Cardiac muscle cell (in vitro differentiated cells and primary cell): ENCODE measurements around the gene ARHGEF28. TPM values are rescaled to one million over a fixed set of nuclear protein-coding genes. Genes with fewer than 3 reads are reported as not detected.

Experiments
- DNase-seq, 2 donors: peaks; one replicate each; pipeline versions ENCODE4 v3.0.0 to v3.0.0-alpha.2; 2010 to 2017; ENCODE audit warnings: low read depth in 1 of 2, low spot score in 1 of 2
- H3K27ac ChIP-seq: fragments of 200-600 bp; sonication (generic); 2 replicates; pipeline ENCODE4 v1.5.1; 2016
- H3K27me3 ChIP-seq: fragments of 200-600 bp; sonication (generic); 2 replicates; pipeline ENCODE4 v1.6.0; 2016; ENCODE audit warnings: control low read depth
- H3K36me3 ChIP-seq: fragments of 200-600 bp; sonication (generic); 2 replicates; pipeline ENCODE4 v1.5.1; 2016; ENCODE audit warnings: control low read depth
- H3K4me1 ChIP-seq: fragments of 200-600 bp; sonication (generic); 2 replicates; pipeline ENCODE4 v1.8.1; 2017; ENCODE audit warnings: low read depth, mild to moderate bottlenecking, mixed run types
- H3K4me3 ChIP-seq: fragments of 200-600 bp; sonication (generic); 2 replicates; pipeline ENCODE4 v1.5.1; 2016; ENCODE audit warnings: mild to moderate bottlenecking
- H3K9me3 ChIP-seq: fragments of 200-600 bp; sonication (generic); 2 replicates; pipeline ENCODE4 v1.5.1; 2017; ENCODE audit warnings: low read depth, mild to moderate bottlenecking, control low read depth
- polyA plus RNA-seq: library from polyadenylated mRNA; unstranded; fragments of >200 nt; fragmentation: Nextera tagmentation; extraction: Ambion mirVana; gene quantifications from 2 replicates; pipeline ENCODE4 v1.2.1, GENCODE V29; 2016
- total RNA-seq: library from RNA; depleted of rRNA; stranded (reverse); fragments of >200 nt; gene quantifications from 2 replicates; pipeline ENCODE4 v1.2.3, GENCODE V29; 2016
- TF ChIP-seq, protein P1 (sequence below): IDR thresholded peaks from 2 replicates; pipeline ENCODE4 v1.5.1; 2012; ENCODE audit warnings: low read depth, mild to moderate bottlenecking, low read length

Gene ARHGEF28
- total and polyA plus RNA-seq, 2 experiments from 2014 or later: 0.30 TPM; not detected in 1

DNA sequence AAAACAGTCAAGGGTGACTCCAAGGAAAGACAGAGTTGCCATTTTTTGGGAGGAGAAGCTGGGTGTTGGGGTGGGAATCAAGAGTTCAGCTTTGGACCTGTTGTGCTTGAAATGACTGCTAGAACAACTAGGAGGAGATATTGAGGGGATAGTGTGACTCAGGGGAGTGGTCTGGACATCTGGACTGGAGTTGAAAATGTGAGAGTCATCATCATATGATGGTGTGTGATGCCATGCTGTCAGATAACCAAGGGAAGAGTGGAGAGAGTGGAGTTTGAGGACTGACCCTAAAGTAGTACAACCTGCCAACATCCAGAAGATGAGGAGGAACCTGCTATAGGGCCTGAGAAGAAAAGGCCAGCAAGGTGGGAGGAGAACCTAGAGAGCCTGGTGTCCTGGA lies 199.7 kb downstream of the ARHGEF28 start:
- Histone ChIP-seq H3K27ac (no peak overlapping the region), H3K4me3 (no peak overlapping the region)

DNA sequence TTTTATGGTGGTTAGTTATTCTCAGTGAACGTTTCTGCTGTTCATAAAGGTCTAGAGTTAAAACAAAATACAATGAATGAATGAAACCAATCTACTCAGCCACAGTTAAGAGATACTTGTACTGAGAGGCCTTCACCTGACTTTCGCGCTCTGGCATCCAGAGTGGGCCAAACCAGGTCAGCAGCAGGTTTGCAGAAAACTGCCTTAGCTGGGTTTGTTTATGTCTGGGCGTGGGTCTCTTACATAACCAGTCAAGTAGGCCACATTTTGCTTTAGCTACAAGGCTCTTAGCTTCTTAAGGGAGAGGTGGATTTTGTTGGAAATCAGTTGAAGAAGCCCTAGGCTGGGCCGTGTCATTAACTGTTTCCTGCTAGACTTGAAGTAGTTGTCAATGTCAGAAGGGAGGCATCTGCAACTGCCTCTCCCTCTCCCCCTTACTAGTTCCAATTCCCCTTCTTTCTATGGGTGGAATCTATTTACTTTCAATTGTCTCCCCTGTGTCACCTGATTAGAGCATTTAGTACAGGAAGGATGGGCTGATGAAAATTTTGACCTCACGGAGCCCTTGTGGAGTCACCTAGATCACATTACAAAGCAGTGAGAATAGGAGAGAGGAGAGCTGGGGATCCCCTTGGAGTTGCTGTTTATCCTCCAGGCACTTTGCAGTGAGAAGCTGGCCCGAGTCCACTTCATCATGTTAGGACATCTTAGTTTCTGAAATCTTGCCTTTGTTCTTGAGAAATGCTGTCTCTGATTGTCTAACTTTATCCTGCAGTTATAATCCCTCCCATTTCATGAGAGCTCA lies 200.5 kb downstream of the ARHGEF28 start:
- Histone ChIP-seq H3K4me1 (no peaks in the 10 kb centered on the region), H3K27ac (no peak overlapping the region), H3K36me3 (no peaks in the 10 kb centered on the region), H3K4me3 (no peak overlapping the region), H3K9me3 (no peaks in the 10 kb centered on the region), H3K27me3 (no peaks in the 10 kb centered on the region)
- TF ChIP-seq, protein P1, sequence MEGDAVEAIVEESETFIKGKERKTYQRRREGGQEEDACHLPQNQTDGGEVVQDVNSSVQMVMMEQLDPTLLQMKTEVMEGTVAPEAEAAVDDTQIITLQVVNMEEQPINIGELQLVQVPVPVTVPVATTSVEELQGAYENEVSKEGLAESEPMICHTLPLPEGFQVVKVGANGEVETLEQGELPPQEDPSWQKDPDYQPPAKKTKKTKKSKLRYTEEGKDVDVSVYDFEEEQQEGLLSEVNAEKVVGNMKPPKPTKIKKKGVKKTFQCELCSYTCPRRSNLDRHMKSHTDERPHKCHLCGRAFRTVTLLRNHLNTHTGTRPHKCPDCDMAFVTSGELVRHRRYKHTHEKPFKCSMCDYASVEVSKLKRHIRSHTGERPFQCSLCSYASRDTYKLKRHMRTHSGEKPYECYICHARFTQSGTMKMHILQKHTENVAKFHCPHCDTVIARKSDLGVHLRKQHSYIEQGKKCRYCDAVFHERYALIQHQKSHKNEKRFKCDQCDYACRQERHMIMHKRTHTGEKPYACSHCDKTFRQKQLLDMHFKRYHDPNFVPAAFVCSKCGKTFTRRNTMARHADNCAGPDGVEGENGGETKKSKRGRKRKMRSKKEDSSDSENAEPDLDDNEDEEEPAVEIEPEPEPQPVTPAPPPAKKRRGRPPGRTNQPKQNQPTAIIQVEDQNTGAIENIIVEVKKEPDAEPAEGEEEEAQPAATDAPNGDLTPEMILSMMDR: no peak
- peak in 1 of 2 donors; percentile 42 for DNase-seq

More for the DNA sequence above, 199.7 kb downstream of the ARHGEF28 start:
- Histone ChIP-seq H3K9me3 (no peaks in the 10 kb centered on the region), H3K4me1 (no peaks in the 10 kb centered on the region), H3K27me3 (no peaks in the 10 kb centered on the region), H3K36me3 (no peaks in the 10 kb centered on the region)
- DNase-seq: no peak
- TF ChIP-seq, protein P1: no peak

DNA sequence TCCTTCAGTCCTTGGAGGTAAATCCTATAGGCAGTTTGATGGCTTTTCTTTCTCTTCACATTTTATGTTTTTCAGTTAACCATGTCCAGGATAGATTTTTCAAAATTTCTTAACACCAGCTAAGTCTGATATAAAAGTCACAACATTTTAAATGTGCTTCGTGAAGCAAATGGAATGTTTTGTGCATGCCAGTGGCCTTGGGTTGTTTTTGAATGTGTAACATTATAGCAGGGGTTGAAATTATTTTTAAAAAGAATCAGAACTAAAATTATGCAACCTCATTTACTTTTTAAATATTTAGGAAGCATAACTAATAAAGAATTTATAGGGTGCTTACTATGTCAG lies 201.1 kb downstream of the ARHGEF28 start:
- no peaks in the 10 kb centered on the region for H3K9me3 ChIP-seq
- no peaks in the 10 kb centered on the region for H3K4me1 ChIP-seq
- H3K4me3 ChIP-seq: no peak overlapping the region
- no peaks in the 10 kb centered on the region for H3K36me3 ChIP-seq
- no peaks in the 10 kb centered on the region for H3K27me3 ChIP-seq
- H3K27ac ChIP-seq: no peak overlapping the region
- TF ChIP-seq, protein P1: no peak
- no peak for DNase-seq

DNA sequence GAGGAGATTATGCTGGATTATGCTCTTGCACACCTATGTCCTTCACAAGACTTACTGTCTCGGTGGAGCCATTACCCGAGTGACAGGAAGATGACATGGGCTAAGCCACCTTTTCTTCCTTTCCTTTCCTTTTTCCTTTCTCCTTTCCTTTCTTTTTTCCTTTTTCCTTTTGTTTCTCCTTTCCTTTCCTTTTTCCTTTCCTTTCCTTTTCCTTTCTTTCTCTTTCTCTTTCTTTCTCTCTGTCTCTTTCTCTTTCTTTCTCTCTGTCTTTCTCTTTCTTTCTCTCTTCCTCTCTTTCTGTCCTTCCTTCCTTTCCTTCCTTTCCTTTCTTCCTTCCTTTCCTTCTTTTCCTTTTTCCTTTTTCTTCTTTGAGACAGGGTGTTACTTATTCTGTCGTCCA lies 202.5 kb downstream of the ARHGEF28 start:
- TF ChIP-seq, protein P1: no peak
- Histone ChIP-seq H3K4me1 (no peaks in the 10 kb centered on the region), H3K9me3 (no peaks in the 10 kb centered on the region), H3K27ac (no peak overlapping the region), H3K27me3 (no peaks in the 10 kb centered on the region), H3K4me3 (no peak overlapping the region), H3K36me3 (no peaks in the 10 kb centered on the region)
- DNase-seq: no peak

DNA sequence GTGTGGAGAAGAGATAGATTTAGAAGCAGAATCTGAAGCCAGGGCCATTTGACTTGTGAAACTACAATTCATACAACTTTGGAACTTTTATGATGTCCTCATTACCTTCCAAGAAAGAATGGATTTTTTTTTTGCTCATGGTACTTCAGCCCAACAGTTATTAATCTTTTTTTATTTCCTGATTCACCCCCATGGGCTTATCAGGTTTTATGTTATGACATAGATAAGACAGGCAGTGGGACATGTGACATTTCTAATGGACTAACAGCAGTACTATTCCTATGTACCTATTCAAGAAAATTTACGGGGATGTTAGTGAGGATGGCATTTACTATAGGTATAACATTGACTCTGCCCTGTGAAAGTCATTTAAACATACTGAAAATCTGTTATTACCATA lies 204.7 kb downstream of the ARHGEF28 start:
- TF ChIP-seq, protein P1: no peak
- Histone ChIP-seq H3K4me3 (no peak overlapping the region), H3K4me1 (no peaks in the 10 kb centered on the region), H3K36me3 (no peaks in the 10 kb centered on the region), H3K9me3 (no peaks in the 10 kb centered on the region), H3K27ac (no peak overlapping the region), H3K27me3 (no peaks in the 10 kb centered on the region)
- no peak for DNase-seq
